Heart left ventricle (tissue), 13 donors: ENCODE measurements around the gene XYLT1.

Source experiments
- POLR2A ChIP-seq, 2 donors: fragments of 450-650 bp; IDR thresholded peaks; one replicate each; pipeline ENCODE4 v1.6.1; 2017; ENCODE audit warnings: antibody characterized with exemption in 2 of 2, mild to moderate bottlenecking in 2 of 2, moderate library complexity in 2 of 2
- TF ChIP-seq, protein P1 (sequence below), 12 donors: fragments of 200-600 bp; sonication (generic) in 4 of 12; IDR thresholded peaks; one replicate each; pipeline versions ENCODE4 v1.5.0 to v1.8.0; 2018 to 2022; ENCODE audit warnings: antibody characterized with exemption in 12 of 12, mild to moderate bottlenecking in 5 of 12
- donor health status: ischemic (EF 13 %, LVEDD 7.1; RV severe dilation, severe dysfunction).
- donor health status: DM: no; HTN: yes; CAD: no.
- donor health status: DM: no; HTN: no; CAD: no.
- donor health status: ischemic (EF 25% LVEDD 6.9; RV normal size, moderate dysfunction).
- donor health status: ischemic (EF 25% LVEDD 5.7; RV mildly dilated, moderate dysfunction).
- donor health status: ischemic (EF 35%, LVEDD 5.7; RV mildly dilated, moderate dysfunction).
- donor health status: nonischemic (EF 11% LVEDD 7.7; RV severe dilation, severe dysfunction).
- donor health status: DM: yes; HTN: yes; CAD: no.
- donor health status: PGD.
- donor health status: ischemic (EF 29% LVEDD 5.4; RV normal size, mild dysfunction).
- donor health status: nonischemic (EF 23%, LVEDD 6.1; RV moderate dilation, normal function).

DNA sequence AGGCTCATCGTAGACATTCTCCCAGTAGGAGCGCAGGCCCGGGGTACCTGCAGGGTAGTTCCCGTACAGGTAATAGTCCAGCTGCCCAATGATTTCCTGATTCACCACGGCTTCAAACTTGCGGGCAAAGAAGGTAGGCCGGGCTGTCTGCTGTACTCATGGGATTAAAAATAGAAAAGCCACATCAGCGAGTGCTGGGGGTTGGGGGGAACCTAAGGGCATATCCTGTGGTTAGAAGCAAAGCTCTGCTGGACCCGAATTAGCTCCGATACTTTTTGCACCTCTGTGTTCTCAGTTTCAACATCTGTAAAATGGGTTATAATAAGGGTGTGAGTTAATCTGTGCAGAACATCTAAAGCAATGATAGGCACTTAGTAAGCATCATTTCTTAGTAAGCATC lies 336.2 kb downstream of the XYLT1 start:
- TF ChIP-seq, protein P1, sequence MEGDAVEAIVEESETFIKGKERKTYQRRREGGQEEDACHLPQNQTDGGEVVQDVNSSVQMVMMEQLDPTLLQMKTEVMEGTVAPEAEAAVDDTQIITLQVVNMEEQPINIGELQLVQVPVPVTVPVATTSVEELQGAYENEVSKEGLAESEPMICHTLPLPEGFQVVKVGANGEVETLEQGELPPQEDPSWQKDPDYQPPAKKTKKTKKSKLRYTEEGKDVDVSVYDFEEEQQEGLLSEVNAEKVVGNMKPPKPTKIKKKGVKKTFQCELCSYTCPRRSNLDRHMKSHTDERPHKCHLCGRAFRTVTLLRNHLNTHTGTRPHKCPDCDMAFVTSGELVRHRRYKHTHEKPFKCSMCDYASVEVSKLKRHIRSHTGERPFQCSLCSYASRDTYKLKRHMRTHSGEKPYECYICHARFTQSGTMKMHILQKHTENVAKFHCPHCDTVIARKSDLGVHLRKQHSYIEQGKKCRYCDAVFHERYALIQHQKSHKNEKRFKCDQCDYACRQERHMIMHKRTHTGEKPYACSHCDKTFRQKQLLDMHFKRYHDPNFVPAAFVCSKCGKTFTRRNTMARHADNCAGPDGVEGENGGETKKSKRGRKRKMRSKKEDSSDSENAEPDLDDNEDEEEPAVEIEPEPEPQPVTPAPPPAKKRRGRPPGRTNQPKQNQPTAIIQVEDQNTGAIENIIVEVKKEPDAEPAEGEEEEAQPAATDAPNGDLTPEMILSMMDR (IDR thresholded peaks at IDR 0.05): no peak
- no peak for TF ChIP-seq POLR2A (IDR thresholded peaks at IDR 0.05)
